Measurements from ENCODE around the gene COPA.

COPA gene

GRCh38 chr1:160271025-160271424 is 72.0 kb downstream of the COPA start:
- TF ChIP-seq CTCF (IDR thresholded peaks at IDR 0.05; ENCODE audit: insufficient read depth, low read depth, low read length, missing control alignments): no peak

GRCh38 chr1:160267284-160267991 is 75.6 kb downstream of the COPA start:
- no peak for DNase-seq (ENCODE audit: low read depth)
- no peak overlapping the region for H3K4me3 ChIP-seq (ENCODE audit: low read depth, low read length)
- TF ChIP-seq CTCF (IDR thresholded peaks at IDR 0.05; ENCODE audit: insufficient read depth, low read depth, low read length, missing control alignments): no peak

More at GRCh38 chr1:160271025-160271424, 72.0 kb downstream of the COPA start:
- H3K4me3 ChIP-seq (ENCODE audit: low read depth, low read length): no peak overlapping the region
- DNase-seq (ENCODE audit: low read depth): no peak

GRCh38 chr1:160264795-160265307 is 78.2 kb downstream of the COPA start:
- TF ChIP-seq CTCF (IDR thresholded peaks at IDR 0.05; ENCODE audit: insufficient read depth, low read depth, low read length, missing control alignments): no peak
- H3K4me3 ChIP-seq (ENCODE audit: low read depth, low read length): no peak overlapping the region
- no peak for DNase-seq (ENCODE audit: low read depth)

- no peak for TF ChIP-seq CTCF (IDR thresholded peaks at IDR 0.05; ENCODE audit: insufficient read depth, low read depth, low read length, missing control alignments)
- peak within 1 kb of the TSS; percentile 86 for H3K4me3 ChIP-seq (ENCODE audit: low read depth, low read length)
- peak; percentile 99 for DNase-seq (ENCODE audit: low read depth)
Observed at GRCh38 chr1:160261893-160262794, 80.9 kb downstream of the COPA start, which contains the start of gene DCAF8. DCAF8 (minus strand) TSS chr1:160262549; CDS start chr1:160244008, 18,541 bp downstream.

GRCh38 chr1:160261556-160261892 is 81.5 kb downstream of the COPA start:
- peak; percentile 77 for DNase-seq (ENCODE audit: low read depth)
- peak overlapping the region; percentile 86 for H3K4me3 ChIP-seq (ENCODE audit: low read depth, low read length)
- TF ChIP-seq CTCF (IDR thresholded peaks at IDR 0.05; ENCODE audit: insufficient read depth, low read depth, low read length, missing control alignments): no peak

- DNase-seq (ENCODE audit: low read depth): peak; percentile 3
- TF ChIP-seq CTCF (IDR thresholded peaks at IDR 0.05; ENCODE audit: insufficient read depth, low read depth, low read length, missing control alignments): no peak
- peak overlapping the region; percentile 86 for H3K4me3 ChIP-seq (ENCODE audit: low read depth, low read length)
Observed at GRCh38 chr1:160260406-160261382, 82.4 kb downstream of the COPA start.

Data from GM12865 (cell line).